GM21447 (cell line): ENCODE measurements around the gene SHF.
A peak's percentile ranks its signal among the peaks of the same experiment; 100 is the strongest.

ENCODE experiments used
- ATAC-seq: cut with Tn5 transposase; IDR thresholded peaks from one replicate; pipeline ENCODE4 v1.9.1; 2021; ENCODE audit not compliant: unreplicated experiment

The SHF gene

GRCh38 chr15:45130291-45131000, 57.3 kb downstream of the SHF start:
- ATAC-seq = no peak

- ATAC-seq = no peak
Measured at GRCh38 chr15:45129651-45130129, 58.1 kb downstream of the SHF start, which contains the start of the genes DUOX1 and DUOXA1. Gene DUOX1, plus strand, starts transcription at chr15:45129994. Its CDS starts 1,973 bp downstream, at chr15:45131967. Gene DUOXA1, minus strand, starts transcription at chr15:45129879. Its CDS starts 6,865 bp downstream, at chr15:45123014.

GRCh38 chr15:45128971-45129639, 58.7 kb downstream of the SHF start:
- no peak for ATAC-seq

- ATAC-seq = no peak
Measured at GRCh38 chr15:45126535-45127158, 61.1 kb downstream of the SHF start.

- no peak for ATAC-seq
Measured at GRCh38 chr15:45123397-45123796, 64.4 kb downstream of the SHF start.

- ATAC-seq = no peak
Measured at GRCh38 chr15:45122719-45123118, 65.0 kb downstream of the SHF start.

- ATAC-seq = no peak
Measured at GRCh38 chr15:45121706-45122417, 65.9 kb downstream of the SHF start.

GRCh38 chr15:45121020-45121419, 66.7 kb downstream of the SHF start:
- no peak for ATAC-seq

GRCh38 chr15:45120081-45120972, 67.4 kb downstream of the SHF start:
- no peak for ATAC-seq

- no peak for ATAC-seq
Measured at GRCh38 chr15:45118996-45119395, 68.8 kb downstream of the SHF start.

- peak; percentile 94 for ATAC-seq
Measured at GRCh38 chr15:45118131-45118588, 69.6 kb downstream of the SHF start.

GRCh38 chr15:45117308-45118130, 70.2 kb downstream of the SHF start:
- no peak for ATAC-seq
